ENCODE measurements around the gene TMEM63C. TPM values are rescaled to one million over a fixed set of nuclear protein-coding genes. Genes with fewer than 3 reads are reported as not detected.

Gene TMEM63C
- total and polyA plus RNA-seq, 4 experiments from 2014 or later, result 0.36 to 1.7 TPM; not detected in 2

DNA sequence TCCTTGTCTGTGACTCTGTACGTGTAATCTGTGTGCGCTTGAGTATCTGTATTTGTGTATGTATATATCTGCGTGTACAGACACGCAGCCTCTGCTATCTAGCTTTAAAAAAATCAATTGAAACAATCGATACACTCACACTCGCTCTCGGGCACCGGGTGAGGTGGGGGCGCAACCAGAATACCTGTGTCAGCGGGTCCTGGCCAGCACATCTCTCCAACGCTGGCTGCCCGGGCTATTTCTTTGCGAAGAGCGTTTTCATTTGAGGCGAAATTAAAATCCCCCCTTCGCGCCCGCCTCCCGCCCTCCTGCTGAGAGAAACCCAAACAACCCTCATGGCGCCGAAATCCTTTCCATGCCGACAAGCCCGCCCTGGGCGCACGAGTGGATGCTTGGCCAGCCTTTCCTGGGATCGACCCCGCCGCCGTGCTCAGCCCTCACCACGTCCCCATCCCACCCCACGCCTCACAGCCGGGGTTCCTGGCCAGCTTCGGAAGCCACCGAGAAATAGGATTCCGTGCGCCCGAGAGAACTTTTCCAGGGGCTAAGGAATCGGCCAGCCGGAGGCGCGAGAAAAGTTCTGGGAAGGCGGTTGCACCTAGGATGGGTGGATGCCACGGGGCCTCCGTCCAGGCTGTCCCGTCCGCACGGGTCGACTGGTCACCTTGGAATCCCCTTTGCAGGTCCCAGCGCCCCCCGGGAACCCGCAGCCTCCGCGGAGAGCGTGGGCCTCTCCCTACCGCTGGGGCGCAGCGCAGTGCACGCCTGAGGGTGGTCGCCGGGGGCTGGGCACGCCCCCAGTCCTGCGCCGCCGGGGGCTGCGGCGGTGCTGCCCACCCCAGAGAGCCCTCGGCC is 41.0 kb upstream of the TMEM63C start:
- CTCF ChIA-PET (ENCODE audit: partially characterized antibody), result no interaction called here
- H3K4me3 Mint-ChIP-seq, result peak overlapping the region; percentile 22 to 81 (median 60)
- H3K36me3 Mint-ChIP-seq, result no peaks in the 10 kb centered on the region
- intact Hi-C loops (cut with micrococcal nuclease), result no loop called here
- H3K27me3 ChIP-seq (ENCODE audit: insufficient read depth, low read length), result peaks cover 32% of the 10 kb centered on the region
- no peaks in the 10 kb centered on the region for H3K36me3 ChIP-seq (ENCODE audit: insufficient read depth, low read length)
- no peak overlapping the region for H3K27ac ChIP-seq (ENCODE audit: low read depth, low read length)
- POLR2A ChIA-PET (ENCODE audit: partially characterized antibody), result no interaction called here
- no peaks in the 10 kb centered on the region for H3K9me3 ChIP-seq (ENCODE audit: control insufficient read depth in 1 of 2, low read length in 2 of 2)
- peaks cover 11 to 41% (median 16%) of the 10 kb centered on the region in 4 donors for H3K4me1 Mint-ChIP-seq
- no peaks in the 10 kb centered on the region for H3K9me3 Mint-ChIP-seq
- H3K4me3 ChIP-seq (ENCODE audit: low read length in 2 of 2), result no peak overlapping the region
- no peak overlapping the region for H3K27ac Mint-ChIP-seq
- no peak for DNase-seq
- peaks cover 20% of the 10 kb centered on the region for H3K4me1 ChIP-seq (ENCODE audit: insufficient read depth, low read length)
- H3K27me3 Mint-ChIP-seq, result peaks cover 51 to 58% of the 10 kb centered on the region in 2 donors

GRCh38 chr14:77141214-77142004 is 40.2 kb upstream of the TMEM63C start, which contains the start of gene ZDHHC22:
Gene ZDHHC22, minus strand, starts transcription at chr14:77141791. Its CDS starts 2,053 bp downstream, at chr14:77139738.
- H3K27ac Mint-ChIP-seq, result no peak within 1 kb of the TSS
- peaks cover 37% of the 10 kb centered on the region for H3K27me3 ChIP-seq (ENCODE audit: insufficient read depth, low read length)

DNA sequence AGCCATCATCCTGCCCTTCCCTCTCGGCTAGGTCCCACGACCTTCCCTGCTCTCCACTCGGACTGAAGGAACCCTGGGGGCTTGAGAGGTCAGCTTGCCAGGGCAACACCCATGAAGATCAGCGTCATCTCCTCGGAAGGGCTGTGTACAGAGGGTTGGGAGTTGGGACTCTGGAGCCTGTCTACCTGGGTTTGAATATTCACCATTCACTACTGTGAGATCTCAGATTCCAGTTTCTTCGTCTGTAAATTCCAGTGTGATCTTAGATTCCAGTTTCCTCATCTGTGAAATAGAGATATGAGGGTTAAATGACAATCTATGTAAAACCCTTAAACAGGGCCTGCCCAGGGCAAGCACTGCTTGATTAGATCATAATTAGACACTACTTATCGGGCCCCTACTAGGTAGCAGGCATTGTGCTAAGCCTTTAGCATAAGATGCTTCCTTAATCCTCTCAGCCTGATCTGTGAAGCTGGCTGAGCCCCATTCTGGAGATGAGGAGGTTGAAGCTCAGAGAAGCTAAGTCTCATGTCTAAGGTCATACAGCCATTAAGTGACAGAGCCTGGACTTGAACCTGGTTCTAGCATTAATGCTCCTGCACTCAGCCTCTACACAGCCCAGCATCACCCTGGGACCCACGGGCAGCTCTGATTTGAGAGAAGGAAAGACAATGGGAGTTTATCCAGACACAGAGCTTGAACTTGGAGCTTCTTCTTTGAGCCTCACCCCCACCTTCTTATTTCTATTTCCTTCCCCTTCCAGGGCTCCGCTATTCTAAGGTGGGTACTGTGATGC is 39.4 kb upstream of the TMEM63C start:
- no peak for DNase-seq
- H3K27me3 ChIP-seq (ENCODE audit: insufficient read depth, low read length), result peaks cover 37% of the 10 kb centered on the region
- Mint-ChIP-seq H3K4me3 (peak overlapping the region in 7 of 8 donors; percentile 39 to 75 (median 60)), H3K9me3 (no peaks in the 10 kb centered on the region), H3K36me3 (no peaks in the 10 kb centered on the region), H3K4me1 (peaks cover 11 to 41% (median 16%) of the 10 kb centered on the region in 4 donors), H3K27me3 (peaks cover 47 to 71% of the 10 kb centered on the region in 2 donors), H3K27ac (no peak overlapping the region)
- no peaks in the 10 kb centered on the region for H3K36me3 ChIP-seq (ENCODE audit: insufficient read depth, low read length)
- no peak overlapping the region for H3K4me3 ChIP-seq (ENCODE audit: low read length in 2 of 2)
- no peaks in the 10 kb centered on the region for H3K9me3 ChIP-seq (ENCODE audit: control insufficient read depth in 1 of 2, low read length in 2 of 2)
- CTCF ChIA-PET (ENCODE audit: partially characterized antibody), result interaction anchor here (0.8 to 1.6 kb wide), 4 partner anchors 10 to 66 kb away, joined by 3 to 4 read pairs (median 3); no protein-coding TSS in a partner anchor
- intact Hi-C loops (cut with micrococcal nuclease), result no loop called here
- H3K27ac ChIP-seq (ENCODE audit: low read depth, low read length), result no peak overlapping the region
- POLR2A ChIA-PET (ENCODE audit: partially characterized antibody), result no interaction called here
- peaks cover 20% of the 10 kb centered on the region for H3K4me1 ChIP-seq (ENCODE audit: insufficient read depth, low read length)

More at GRCh38 chr14:77141214-77142004, 40.2 kb upstream of the TMEM63C start, which contains the start of gene ZDHHC22:
- no peaks in the 10 kb centered on the region for H3K36me3 Mint-ChIP-seq
- intact Hi-C loops (cut with micrococcal nuclease), result no loop called here
- ChIA-PET CTCF (ENCODE audit: partially characterized antibody) (no interaction called here), POLR2A (ENCODE audit: partially characterized antibody) (no interaction called here)
- no peaks in the 10 kb centered on the region for H3K36me3 ChIP-seq (ENCODE audit: insufficient read depth, low read length)
- peaks cover 20% of the 10 kb centered on the region for H3K4me1 ChIP-seq (ENCODE audit: insufficient read depth, low read length)
- H3K4me3 Mint-ChIP-seq, result peak within 1 kb of the TSS in 7 of 8 donors; percentile 49 to 81 (median 73)
- no peak within 1 kb of the TSS for H3K4me3 ChIP-seq (ENCODE audit: low read length in 2 of 2)
- H3K27me3 Mint-ChIP-seq, result peaks cover 52 to 63% of the 10 kb centered on the region in 2 donors
- no peaks in the 10 kb centered on the region for H3K9me3 Mint-ChIP-seq
- peaks cover 11 to 41% (median 16%) of the 10 kb centered on the region in 4 donors for H3K4me1 Mint-ChIP-seq
- H3K9me3 ChIP-seq (ENCODE audit: control insufficient read depth in 1 of 2, low read length in 2 of 2), result no peaks in the 10 kb centered on the region
- DNase-seq, result no peak
- H3K27ac ChIP-seq (ENCODE audit: low read depth, low read length), result no peak within 1 kb of the TSS

DNA sequence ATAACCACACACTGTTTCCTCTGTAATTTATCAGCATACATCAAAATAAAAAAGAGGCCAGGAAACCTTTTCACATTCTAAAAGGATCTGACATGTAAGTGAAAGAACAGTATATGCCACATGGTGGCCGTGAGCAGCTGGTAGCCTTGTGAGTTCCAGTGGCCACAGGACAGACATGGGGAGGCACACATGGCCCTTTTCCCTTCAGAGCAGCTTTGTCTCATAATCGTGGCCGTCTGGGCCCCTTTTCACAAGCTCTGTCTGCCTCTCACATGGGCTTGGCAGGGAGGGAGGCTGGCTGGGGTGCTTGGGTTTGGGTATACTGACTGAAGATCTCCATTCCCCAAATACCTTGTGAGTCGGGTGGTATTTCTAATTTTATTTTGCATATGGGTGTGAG is 38.5 kb upstream of the TMEM63C start:
- Mint-ChIP-seq H3K4me1 (peaks cover 11 to 41% (median 16%) of the 10 kb centered on the region in 4 donors), H3K36me3 (no peaks in the 10 kb centered on the region), H3K27ac (no peak overlapping the region), H3K27me3 (peaks cover 46 to 66% of the 10 kb centered on the region in 2 donors), H3K9me3 (no peaks in the 10 kb centered on the region), H3K4me3 (peak overlapping the region in 2 of 8 donors; percentile 4 to 15)
- H3K36me3 ChIP-seq (ENCODE audit: insufficient read depth, low read length), result no peaks in the 10 kb centered on the region
- H3K4me1 ChIP-seq (ENCODE audit: insufficient read depth, low read length), result peaks cover 20% of the 10 kb centered on the region
- DNase-seq, result no peak
- no peak overlapping the region for H3K4me3 ChIP-seq (ENCODE audit: low read length in 2 of 2)
- CTCF ChIA-PET (ENCODE audit: partially characterized antibody), result interaction anchor here (0.8 to 1.6 kb wide), 6 partner anchors 8 to 268 kb away, joined by 3 to 5 read pairs (median 4); no protein-coding TSS in a partner anchor
- POLR2A ChIA-PET (ENCODE audit: partially characterized antibody), result no interaction called here
- H3K9me3 ChIP-seq (ENCODE audit: control insufficient read depth in 1 of 2, low read length in 2 of 2), result no peaks in the 10 kb centered on the region
- no peak overlapping the region for H3K27ac ChIP-seq (ENCODE audit: low read depth, low read length)
- intact Hi-C loops (cut with micrococcal nuclease), result no loop called here
- H3K27me3 ChIP-seq (ENCODE audit: insufficient read depth, low read length), result peaks cover 37% of the 10 kb centered on the region

DNA sequence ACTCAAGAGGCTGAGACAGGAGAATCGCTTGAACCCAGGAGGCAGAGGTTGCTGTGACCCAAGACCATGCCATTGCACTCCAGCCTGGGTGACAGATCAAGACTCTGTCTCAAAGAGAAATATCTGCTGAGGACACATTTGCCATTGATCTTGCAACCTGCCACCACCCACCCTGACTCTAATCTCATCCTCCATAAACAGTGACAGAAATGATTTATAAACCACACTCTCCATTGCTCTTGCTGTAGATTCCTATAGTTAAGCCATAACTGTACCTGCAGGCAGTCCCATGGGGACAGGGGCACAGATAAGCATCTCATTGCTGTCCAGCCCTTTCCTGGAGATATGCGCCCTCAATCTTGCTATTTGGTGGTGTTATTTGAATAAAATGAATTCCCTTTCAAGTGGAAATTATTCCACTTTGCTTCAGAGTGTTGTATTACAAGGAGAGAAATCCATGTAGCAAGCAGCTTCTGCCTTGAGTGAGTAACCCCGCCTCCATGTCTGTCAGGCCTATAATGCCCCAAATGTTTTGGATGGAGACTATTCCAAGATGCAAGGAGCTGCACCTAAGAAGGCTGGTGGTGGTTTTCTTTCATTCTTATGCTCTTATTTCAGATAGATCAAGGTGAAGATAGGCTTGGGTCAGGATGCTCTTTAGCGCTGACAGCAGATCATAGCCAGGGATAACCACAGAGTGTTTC is 37.0 kb upstream of the TMEM63C start:
- intact Hi-C loops (cut with micrococcal nuclease), result no loop called here
- POLR2A ChIA-PET (ENCODE audit: partially characterized antibody), result no interaction called here
- Histone ChIP-seq H3K4me1 (ENCODE audit: insufficient read depth, low read length) (peaks cover 14% of the 10 kb centered on the region), H3K9me3 (ENCODE audit: control insufficient read depth in 1 of 2, low read length in 2 of 2) (no peaks in the 10 kb centered on the region), H3K27me3 (ENCODE audit: insufficient read depth, low read length) (peaks cover 37% of the 10 kb centered on the region), H3K36me3 (ENCODE audit: insufficient read depth, low read length) (no peaks in the 10 kb centered on the region), H3K27ac (ENCODE audit: low read depth, low read length) (no peak overlapping the region), H3K4me3 (ENCODE audit: low read length in 2 of 2) (no peak overlapping the region)
- DNase-seq, result no peak
- CTCF ChIA-PET (ENCODE audit: partially characterized antibody), result interaction anchor here (0.6 to 1.6 kb wide), 3 partner anchors 10 to 290 kb away, joined by 3 to 5 read pairs (median 4); no protein-coding TSS in a partner anchor
- Mint-ChIP-seq H3K27me3 (peaks cover 42 to 60% of the 10 kb centered on the region in 2 donors), H3K4me3 (no peak overlapping the region), H3K4me1 (peaks cover 5 to 29% (median 12%) of the 10 kb centered on the region in 4 donors), H3K36me3 (no peaks in the 10 kb centered on the region), H3K27ac (no peak overlapping the region), H3K9me3 (no peaks in the 10 kb centered on the region)

GRCh38 chr14:77145975-77146740 is 35.4 kb upstream of the TMEM63C start:
- H3K27me3 Mint-ChIP-seq, result peaks cover 34 to 56% of the 10 kb centered on the region in 2 donors
- intact Hi-C loops (cut with micrococcal nuclease), result no loop called here
- H3K9me3 ChIP-seq (ENCODE audit: control insufficient read depth in 1 of 2, low read length in 2 of 2), result no peaks in the 10 kb centered on the region
- CTCF ChIA-PET (ENCODE audit: partially characterized antibody), result interaction anchor here (1.8 kb wide), 1 partner anchor 169 kb away, joined by 8 read pairs; no protein-coding TSS in a partner anchor
- H3K4me1 Mint-ChIP-seq, result peaks cover 3 to 19% (median 5%) of the 10 kb centered on the region in 4 donors
- H3K27ac Mint-ChIP-seq, result no peak overlapping the region
- no peak overlapping the region for H3K4me3 ChIP-seq (ENCODE audit: low read length in 2 of 2)
- H3K9me3 Mint-ChIP-seq, result no peaks in the 10 kb centered on the region
- no peak for DNase-seq
- no peaks in the 10 kb centered on the region for H3K36me3 ChIP-seq (ENCODE audit: insufficient read depth, low read length)
- H3K36me3 Mint-ChIP-seq, result no peaks in the 10 kb centered on the region
- no peak overlapping the region for H3K4me3 Mint-ChIP-seq
- H3K27me3 ChIP-seq (ENCODE audit: insufficient read depth, low read length), result peaks cover 31% of the 10 kb centered on the region
- H3K4me1 ChIP-seq (ENCODE audit: insufficient read depth, low read length), result no peaks in the 10 kb centered on the region
- H3K27ac ChIP-seq (ENCODE audit: low read depth, low read length), result no peak overlapping the region
- POLR2A ChIA-PET (ENCODE audit: partially characterized antibody), result no interaction called here

Data from CD4-positive, alpha-beta memory T cell (primary cell).